Left lung (tissue), 10 donors: Measurements from ENCODE around the gene ID3. TPM values are rescaled to one million over a fixed set of nuclear protein-coding genes. Genes with fewer than 3 reads are reported as not detected.

ENCODE experiments used
- ATAC-seq: fragments of 200-7000 bp; cut with Tn5 transposase; one replicate; pipeline ENCODE4 v1.9.1; 2020; ENCODE audit warnings: moderate library complexity
- DNase-seq, 4 donors: peaks; one replicate each; pipeline ENCODE4 v3.0.0-alpha.2; 2013 to 2020
- H3K27ac ChIP-seq, 2 donors: fragments of 200-600 bp; sonication (generic) in 1 of 2; one replicate each; pipeline versions ENCODE4 v1.5.0 to v1.8.0; 2020 to 2021
- H3K27me3 ChIP-seq, 2 donors: fragments of 200-600 bp; sonication (generic) in 1 of 2; one replicate each; pipeline versions ENCODE4 v1.5.0 to v1.8.0; 2020 to 2021
- H3K36me3 ChIP-seq, 2 donors: fragments of 200-600 bp; sonication (generic) in 1 of 2; one replicate each; pipeline versions ENCODE4 v1.5.0 to v1.8.0; 2020 to 2021
- H3K4me1 ChIP-seq, 2 donors: fragments of 200-600 bp; one replicate each; pipeline ENCODE4 v1.8.0; 2021
- H3K4me3 ChIP-seq, 2 donors: fragments of 200-600 bp; sonication (generic) in 1 of 2; one replicate each; pipeline versions ENCODE4 v1.5.0 to v1.8.0; 2020 to 2021; ENCODE audit warnings: mild to moderate bottlenecking in 1 of 2
- H3K9me3 ChIP-seq, 2 donors: fragments of 200-600 bp; sonication (generic) in 1 of 2; one replicate each; pipeline versions ENCODE4 v1.5.0 to v1.8.0; 2020 to 2021
- CTCF ChIP-seq, 2 donors: fragments of 200-600 bp; sonication (generic) in 1 of 2; IDR thresholded peaks; one replicate each; pipeline versions ENCODE4 v1.5.0 to v1.8.0; 2021; ENCODE audit warnings: antibody characterized with exemption in 2 of 2
- intact Hi-C, 2 donors: fragments of 100-400 bp; cut with DNase I; formaldehyde crosslinking; loops; one replicate each; pipeline versions ENCODE4 v1.11.2 to v1.14.2; 2022
- polyA plus RNA-seq, 6 donors: library from polyadenylated mRNA; unstranded; fragments of 120-200 nt; gene quantifications; one replicate each; pipeline ENCODE4 v1.2.1, GENCODE V29; 2013; ENCODE audit not compliant: insufficient read length in 6 of 6
- total RNA-seq, 2 donors: library from RNA; stranded (reverse); fragmentation: NEBNext Ultra II Directional; extraction: Animal tissue kit (Norgen Biotek cat#: 25700); gene quantifications; one replicate each; pipeline ENCODE4 v1.2.1, GENCODE V29; 2021
- donor health status: DM: no; HTN: yes; CAD: no.
- donor health status: DM: no; HTN: no; CAD: no.

ID3 gene
- total and polyA plus RNA-seq, 8 donors: 125 to 261 (median 179) TPM

GRCh38 chr1:23575226-23575810 is 16.0 kb upstream of the ID3 start:
- Histone ChIP-seq H3K27ac (no peak overlapping the region), H3K36me3 (no peaks in the 10 kb centered on the region), H3K4me3 (no peak overlapping the region), H3K9me3 (no peaks in the 10 kb centered on the region), H3K27me3 (no peaks in the 10 kb centered on the region), H3K4me1 (peaks cover 15 to 32% of the 10 kb centered on the region in 2 donors)
- no peak for TF ChIP-seq CTCF (IDR thresholded peaks at IDR 0.05)
- ATAC-seq: no peak
- intact Hi-C loops: no loop called here
- DNase-seq: no peak

- DNase-seq: no peak
- H3K4me1 ChIP-seq: peaks cover 15 to 35% of the 10 kb centered on the region in 2 donors
- H3K36me3 ChIP-seq: no peaks in the 10 kb centered on the region
- no peaks in the 10 kb centered on the region for H3K9me3 ChIP-seq
- no peak for TF ChIP-seq CTCF (IDR thresholded peaks at IDR 0.05)
- no peak for ATAC-seq
- intact Hi-C loops: no loop called here
- H3K4me3 ChIP-seq: no peak overlapping the region
- H3K27ac ChIP-seq: no peak overlapping the region
- peaks cover 0 to 10% of the 10 kb centered on the region in 2 donors for H3K27me3 ChIP-seq
Measured at GRCh38 chr1:23574265-23574754, 15.0 kb upstream of the ID3 start.

GRCh38 chr1:23573574-23574182 is 14.4 kb upstream of the ID3 start:
- DNase-seq (no peak), ATAC-seq (no peak)
- H3K4me1 ChIP-seq: peaks cover 15 to 38% of the 10 kb centered on the region in 2 donors
- H3K27ac ChIP-seq: no peak overlapping the region
- peaks cover 0 to 16% of the 10 kb centered on the region in 2 donors for H3K27me3 ChIP-seq
- H3K4me3 ChIP-seq: no peak overlapping the region
- no peaks in the 10 kb centered on the region for H3K9me3 ChIP-seq
- TF ChIP-seq CTCF (IDR thresholded peaks at IDR 0.05): no peak
- no peaks in the 10 kb centered on the region for H3K36me3 ChIP-seq
- intact Hi-C loops: no loop called here

GRCh38 chr1:23571465-23571864 is 12.2 kb upstream of the ID3 start:
- peaks cover 5 to 33% of the 10 kb centered on the region in 2 donors for H3K4me1 ChIP-seq
- H3K36me3 ChIP-seq: no peaks in the 10 kb centered on the region
- DNase-seq (no peak), ATAC-seq (no peak)
- no peak overlapping the region for H3K4me3 ChIP-seq
- intact Hi-C loops: no loop called here
- no peaks in the 10 kb centered on the region for H3K9me3 ChIP-seq
- no peak for TF ChIP-seq CTCF (IDR thresholded peaks at IDR 0.05)
- peaks cover 0 to 30% of the 10 kb centered on the region in 2 donors for H3K27me3 ChIP-seq
- H3K27ac ChIP-seq: no peak overlapping the region

GRCh38 chr1:23570001-23570691 is 10.8 kb upstream of the ID3 start:
- H3K4me1 ChIP-seq: peaks cover 0 to 28% of the 10 kb centered on the region in 2 donors
- no peak for TF ChIP-seq CTCF (IDR thresholded peaks at IDR 0.05)
- ATAC-seq: no peak

More at GRCh38 chr1:23570001-23570691, 10.8 kb upstream of the ID3 start:
- H3K27ac ChIP-seq: no peak overlapping the region
- no peaks in the 10 kb centered on the region for H3K9me3 ChIP-seq
- intact Hi-C loops: no loop called here
- no peaks in the 10 kb centered on the region for H3K36me3 ChIP-seq
- no peak overlapping the region for H3K4me3 ChIP-seq
- DNase-seq: no peak
- H3K27me3 ChIP-seq: peaks cover 0 to 31% of the 10 kb centered on the region in 2 donors
